K562 (cell line): ENCODE data around the gene SDR39U1. TPM values are rescaled to one million over a fixed set of nuclear protein-coding genes. Genes with fewer than 3 reads are reported as not detected.
A peak's percentile ranks its signal among the peaks of the same experiment; 100 is the strongest.

Experiments
- EZH2 ChIP-seq: IDR thresholded peaks from 2 replicates; pipeline ENCODE4 v1.6.1; 2012; ENCODE audit warnings: low read depth, mild to moderate bottlenecking, inconsistent platforms, low read length, borderline replicate concordance
- NCOA6 ChIP-seq: fragments of 450-650 bp; IDR thresholded peaks from 2 replicates; pipeline ENCODE4 v1.6.1; 2017; ENCODE audit warnings: mild to moderate bottlenecking
- ZFP30 ChIP-seq: fragments of 250-450 bp; sonication (Bioruptor Pico); IDR thresholded peaks from 2 replicates; pipeline ENCODE4 v1.8.0; 2022; ENCODE audit warnings: moderate library complexity, mild to moderate bottlenecking, inconsistent platforms, borderline replicate concordance
- ZNF764 ChIP-seq: fragments of 250-450 bp; sonication (Bioruptor Pico); IDR thresholded peaks from 2 replicates; pipeline ENCODE4 v1.4.0; 2020; ENCODE audit warnings: low read depth, mild to moderate bottlenecking, moderate library complexity
- polyA plus RNA-seq, 8 experiments: library from polyadenylated mRNA; depleted of rRNA in 4 of 8; stranded (reverse) in 5 of 8; unstranded in 3 of 8; fragments of >200 nt; fragmentation: Nextera tagmentation in 2 of 8; fragmentation: Illumina TruSeq in 1 of 8; extraction: Ambion mirVana in 2 of 8; extraction: Trizol in 1 of 8; gene quantifications; 2 replicates each; pipeline versions ENCODE4 v1.2.1 to v1.2.3, GENCODE V29; 2011 to 2014; ENCODE audit warnings: inconsistent platforms in 1 of 8, missing spikeins in 1 of 8
- total RNA-seq, 7 experiments: library from RNA; depleted of rRNA in 6 of 7; stranded (reverse); fragments of >200 nt in 6 of 7; fragmentation: Illumina TruSeq in 2 of 7; extraction: Trizol in 2 of 7; gene quantifications; 2 replicates each; pipeline versions ENCODE4 v1.2.1 to v1.2.3, GENCODE V29; 2011 to 2021; ENCODE audit warnings: low replicate concordance in 1 of 7
- TF ChIP-seq, protein P1 (sequence below): fragments of 450-650 bp; IDR thresholded peaks from 2 replicates; pipeline ENCODE4 v1.6.1; 2017; ENCODE audit warnings: antibody characterized with exemption, mild to moderate bottlenecking
- TF ChIP-seq, protein P2 (sequence below): sonication (generic); formaldehyde crosslinking; IDR thresholded peaks from 2 replicates; pipeline ENCODE4 v1.8.0; 2022; ENCODE audit warnings: mild to moderate bottlenecking, low read depth, missing genetic modification reagents
- TF ChIP-seq, protein P3 (sequence below), 2 experiments: IDR thresholded peaks; 2 replicates each; pipeline ENCODE4 v1.6.1; 2011; ENCODE audit warnings: borderline replicate concordance in 1 of 2, control low read depth in 1 of 2, low read depth in 1 of 2, low read length in 1 of 2, mild to moderate bottlenecking in 1 of 2, mixed read lengths in 1 of 2, moderate library complexity in 1 of 2; ENCODE audit not compliant: insufficient read depth in 1 of 2, insufficient read length in 1 of 2, poor library complexity in 1 of 2, severe bottlenecking in 1 of 2; ENCODE audit errors: extremely low read depth in 1 of 2
- TF ChIP-seq, protein P4 (sequence below), 2 experiments: fragments of 450-650 bp in 1 of 2; sonication (generic) in 1 of 2; formaldehyde crosslinking; conservative IDR thresholded peaks; 2 replicates each; pipeline versions ENCODE4 v1.4.0 to v1.8.1; 2020 to 2022; ENCODE audit warnings: mild to moderate bottlenecking in 1 of 2, missing genetic modification reagents in 1 of 2
- TF ChIP-seq, protein P5 (sequence below): fragments of 250-450 bp; sonication (Bioruptor Pico); IDR thresholded peaks from 2 replicates; pipeline ENCODE4 v1.8.0; 2022; ENCODE audit warnings: moderate library complexity, mild to moderate bottlenecking, inconsistent platforms
- TF ChIP-seq, protein P6 (sequence below): fragments of 450-650 bp; formaldehyde crosslinking; IDR thresholded peaks from 2 replicates; pipeline ENCODE4 v1.4.0; 2020; ENCODE audit warnings: mild to moderate bottlenecking
- TF ChIP-seq, protein P7 (sequence below), 2 experiments: fragments of 150-350 bp in 1 of 2; IDR thresholded peaks; 2 replicates each; pipeline ENCODE4 v1.6.1; 2012 to 2016; ENCODE audit warnings: low read depth in 2 of 2, low read length in 2 of 2, mild to moderate bottlenecking in 1 of 2, moderate library complexity in 1 of 2

Gene SDR39U1
- total and polyA plus RNA-seq, 9 of the 15 experiments (the other 6 are each of a cell fraction or from before 2014, with no cell fraction given) = 10.4 to 56.1 (median 19.8) TPM

DNA sequence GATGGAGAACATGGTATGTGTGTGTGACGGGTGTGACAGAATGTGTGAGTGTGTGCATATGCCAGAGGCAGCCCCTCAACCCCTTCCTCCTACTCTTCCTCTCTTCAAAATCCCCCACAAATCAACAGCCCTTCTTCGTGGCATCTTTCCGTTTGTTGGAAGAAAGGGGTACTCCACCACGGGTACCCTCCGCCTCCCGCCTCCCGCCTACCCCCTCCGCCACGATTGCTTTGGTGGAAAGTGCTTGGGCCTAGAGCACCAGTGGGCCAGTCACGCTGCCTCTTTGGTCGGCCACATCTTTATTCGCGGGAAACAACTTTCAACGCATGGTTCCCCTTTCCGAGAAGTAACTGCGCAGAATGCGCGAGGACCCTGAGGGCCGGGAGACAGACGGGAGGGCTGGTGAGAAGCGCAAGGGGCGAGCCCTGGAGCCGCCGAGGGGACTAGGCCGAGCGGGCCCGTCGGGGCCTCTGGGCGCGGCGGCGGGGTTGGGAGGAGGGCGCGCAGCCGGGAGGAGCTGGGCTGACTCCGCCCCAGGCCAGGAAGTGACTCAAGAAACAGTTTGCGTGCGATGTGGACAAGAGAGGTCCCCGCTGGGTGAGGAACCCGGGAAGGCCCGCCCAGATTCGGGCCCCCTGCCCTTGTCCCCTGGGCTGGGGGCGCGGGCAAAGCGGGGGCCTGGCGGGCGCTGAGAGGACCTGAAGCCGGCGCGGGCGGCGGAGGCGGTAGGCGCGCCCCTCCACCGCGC, 13.0 kb downstream of the SDR39U1 start, which contains the start of the genes CBLN3 and KHNYN (continued):
- TF ChIP-seq, protein P1, sequence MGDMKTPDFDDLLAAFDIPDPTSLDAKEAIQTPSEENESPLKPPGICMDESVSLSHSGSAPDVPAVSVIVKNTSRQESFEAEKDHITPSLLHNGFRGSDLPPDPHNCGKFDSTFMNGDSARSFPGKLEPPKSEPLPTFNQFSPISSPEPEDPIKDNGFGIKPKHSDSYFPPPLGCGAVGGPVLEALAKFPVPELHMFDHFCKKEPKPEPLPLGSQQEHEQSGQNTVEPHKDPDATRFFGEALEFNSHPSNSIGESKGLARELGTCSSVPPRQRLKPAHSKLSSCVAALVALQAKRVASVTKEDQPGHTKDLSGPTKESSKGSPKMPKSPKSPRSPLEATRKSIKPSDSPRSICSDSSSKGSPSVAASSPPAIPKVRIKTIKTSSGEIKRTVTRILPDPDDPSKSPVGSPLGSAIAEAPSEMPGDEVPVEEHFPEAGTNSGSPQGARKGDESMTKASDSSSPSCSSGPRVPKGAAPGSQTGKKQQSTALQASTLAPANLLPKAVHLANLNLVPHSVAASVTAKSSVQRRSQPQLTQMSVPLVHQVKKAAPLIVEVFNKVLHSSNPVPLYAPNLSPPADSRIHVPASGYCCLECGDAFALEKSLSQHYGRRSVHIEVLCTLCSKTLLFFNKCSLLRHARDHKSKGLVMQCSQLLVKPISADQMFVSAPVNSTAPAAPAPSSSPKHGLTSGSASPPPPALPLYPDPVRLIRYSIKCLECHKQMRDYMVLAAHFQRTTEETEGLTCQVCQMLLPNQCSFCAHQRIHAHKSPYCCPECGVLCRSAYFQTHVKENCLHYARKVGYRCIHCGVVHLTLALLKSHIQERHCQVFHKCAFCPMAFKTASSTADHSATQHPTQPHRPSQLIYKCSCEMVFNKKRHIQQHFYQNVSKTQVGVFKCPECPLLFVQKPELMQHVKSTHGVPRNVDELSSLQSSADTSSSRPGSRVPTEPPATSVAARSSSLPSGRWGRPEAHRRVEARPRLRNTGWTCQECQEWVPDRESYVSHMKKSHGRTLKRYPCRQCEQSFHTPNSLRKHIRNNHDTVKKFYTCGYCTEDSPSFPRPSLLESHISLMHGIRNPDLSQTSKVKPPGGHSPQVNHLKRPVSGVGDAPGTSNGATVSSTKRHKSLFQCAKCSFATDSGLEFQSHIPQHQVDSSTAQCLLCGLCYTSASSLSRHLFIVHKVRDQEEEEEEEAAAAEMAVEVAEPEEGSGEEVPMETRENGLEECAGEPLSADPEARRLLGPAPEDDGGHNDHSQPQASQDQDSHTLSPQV = peak; percentile 79
- TF ChIP-seq, protein P2, sequence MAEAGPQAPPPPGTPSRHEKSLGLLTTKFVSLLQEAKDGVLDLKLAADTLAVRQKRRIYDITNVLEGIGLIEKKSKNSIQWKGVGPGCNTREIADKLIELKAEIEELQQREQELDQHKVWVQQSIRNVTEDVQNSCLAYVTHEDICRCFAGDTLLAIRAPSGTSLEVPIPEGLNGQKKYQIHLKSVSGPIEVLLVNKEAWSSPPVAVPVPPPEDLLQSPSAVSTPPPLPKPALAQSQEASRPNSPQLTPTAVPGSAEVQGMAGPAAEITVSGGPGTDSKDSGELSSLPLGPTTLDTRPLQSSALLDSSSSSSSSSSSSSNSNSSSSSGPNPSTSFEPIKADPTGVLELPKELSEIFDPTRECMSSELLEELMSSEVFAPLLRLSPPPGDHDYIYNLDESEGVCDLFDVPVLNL = no peak
- 0 out of 2 replicates have a peak, but pooled peaks have one; percentile 59 for TF ChIP-seq NCOA6
- TF ChIP-seq, protein P3, sequence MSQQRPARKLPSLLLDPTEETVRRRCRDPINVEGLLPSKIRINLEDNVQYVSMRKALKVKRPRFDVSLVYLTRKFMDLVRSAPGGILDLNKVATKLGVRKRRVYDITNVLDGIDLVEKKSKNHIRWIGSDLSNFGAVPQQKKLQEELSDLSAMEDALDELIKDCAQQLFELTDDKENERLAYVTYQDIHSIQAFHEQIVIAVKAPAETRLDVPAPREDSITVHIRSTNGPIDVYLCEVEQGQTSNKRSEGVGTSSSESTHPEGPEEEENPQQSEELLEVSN (IDR thresholded peaks at IDR 0.05; ENCODE audit: borderline replicate concordance in 1 of 2, extremely low read depth in 1 of 2, insufficient read depth in 1 of 2, insufficient read length in 1 of 2, low read depth in 1 of 2, low read length in 1 of 2, poor library complexity in 1 of 2, severe bottlenecking in 1 of 2) = peak; percentile 41 to 57
- TF ChIP-seq, protein P4, sequence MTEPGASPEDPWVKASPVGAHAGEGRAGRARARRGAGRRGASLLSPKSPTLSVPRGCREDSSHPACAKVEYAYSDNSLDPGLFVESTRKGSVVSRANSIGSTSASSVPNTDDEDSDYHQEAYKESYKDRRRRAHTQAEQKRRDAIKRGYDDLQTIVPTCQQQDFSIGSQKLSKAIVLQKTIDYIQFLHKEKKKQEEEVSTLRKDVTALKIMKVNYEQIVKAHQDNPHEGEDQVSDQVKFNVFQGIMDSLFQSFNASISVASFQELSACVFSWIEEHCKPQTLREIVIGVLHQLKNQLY (CRISPR knock-in tag; conservative IDR thresholded peaks at IDR 0.05) = no peak
- TF ChIP-seq, protein P5, sequence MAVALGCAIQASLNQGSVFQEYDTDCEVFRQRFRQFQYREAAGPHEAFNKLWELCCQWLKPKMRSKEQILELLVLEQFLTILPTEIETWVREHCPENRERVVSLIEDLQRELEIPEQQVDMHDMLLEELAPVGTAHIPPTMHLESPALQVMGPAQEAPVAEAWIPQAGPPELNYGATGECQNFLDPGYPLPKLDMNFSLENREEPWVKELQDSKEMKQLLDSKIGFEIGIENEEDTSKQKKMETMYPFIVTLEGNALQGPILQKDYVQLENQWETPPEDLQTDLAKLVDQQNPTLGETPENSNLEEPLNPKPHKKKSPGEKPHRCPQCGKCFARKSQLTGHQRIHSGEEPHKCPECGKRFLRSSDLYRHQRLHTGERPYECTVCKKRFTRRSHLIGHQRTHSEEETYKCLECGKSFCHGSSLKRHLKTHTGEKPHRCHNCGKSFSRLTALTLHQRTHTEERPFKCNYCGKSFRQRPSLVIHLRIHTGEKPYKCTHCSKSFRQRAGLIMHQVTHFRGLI (CRISPR knock-in tag) = no peak
- TF ChIP-seq, protein P6, sequence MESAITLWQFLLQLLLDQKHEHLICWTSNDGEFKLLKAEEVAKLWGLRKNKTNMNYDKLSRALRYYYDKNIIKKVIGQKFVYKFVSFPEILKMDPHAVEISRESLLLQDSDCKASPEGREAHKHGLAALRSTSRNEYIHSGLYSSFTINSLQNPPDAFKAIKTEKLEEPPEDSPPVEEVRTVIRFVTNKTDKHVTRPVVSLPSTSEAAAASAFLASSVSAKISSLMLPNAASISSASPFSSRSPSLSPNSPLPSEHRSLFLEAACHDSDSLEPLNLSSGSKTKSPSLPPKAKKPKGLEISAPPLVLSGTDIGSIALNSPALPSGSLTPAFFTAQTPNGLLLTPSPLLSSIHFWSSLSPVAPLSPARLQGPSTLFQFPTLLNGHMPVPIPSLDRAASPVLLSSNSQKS = no peak
- TF ChIP-seq, protein P7, sequence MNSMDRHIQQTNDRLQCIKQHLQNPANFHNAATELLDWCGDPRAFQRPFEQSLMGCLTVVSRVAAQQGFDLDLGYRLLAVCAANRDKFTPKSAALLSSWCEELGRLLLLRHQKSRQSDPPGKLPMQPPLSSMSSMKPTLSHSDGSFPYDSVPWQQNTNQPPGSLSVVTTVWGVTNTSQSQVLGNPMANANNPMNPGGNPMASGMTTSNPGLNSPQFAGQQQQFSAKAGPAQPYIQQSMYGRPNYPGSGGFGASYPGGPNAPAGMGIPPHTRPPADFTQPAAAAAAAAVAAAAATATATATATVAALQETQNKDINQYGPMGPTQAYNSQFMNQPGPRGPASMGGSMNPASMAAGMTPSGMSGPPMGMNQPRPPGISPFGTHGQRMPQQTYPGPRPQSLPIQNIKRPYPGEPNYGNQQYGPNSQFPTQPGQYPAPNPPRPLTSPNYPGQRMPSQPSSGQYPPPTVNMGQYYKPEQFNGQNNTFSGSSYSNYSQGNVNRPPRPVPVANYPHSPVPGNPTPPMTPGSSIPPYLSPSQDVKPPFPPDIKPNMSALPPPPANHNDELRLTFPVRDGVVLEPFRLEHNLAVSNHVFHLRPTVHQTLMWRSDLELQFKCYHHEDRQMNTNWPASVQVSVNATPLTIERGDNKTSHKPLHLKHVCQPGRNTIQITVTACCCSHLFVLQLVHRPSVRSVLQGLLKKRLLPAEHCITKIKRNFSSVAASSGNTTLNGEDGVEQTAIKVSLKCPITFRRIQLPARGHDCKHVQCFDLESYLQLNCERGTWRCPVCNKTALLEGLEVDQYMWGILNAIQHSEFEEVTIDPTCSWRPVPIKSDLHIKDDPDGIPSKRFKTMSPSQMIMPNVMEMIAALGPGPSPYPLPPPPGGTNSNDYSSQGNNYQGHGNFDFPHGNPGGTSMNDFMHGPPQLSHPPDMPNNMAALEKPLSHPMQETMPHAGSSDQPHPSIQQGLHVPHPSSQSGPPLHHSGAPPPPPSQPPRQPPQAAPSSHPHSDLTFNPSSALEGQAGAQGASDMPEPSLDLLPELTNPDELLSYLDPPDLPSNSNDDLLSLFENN (IDR thresholded peaks at IDR 0.05; ENCODE audit: low read depth in 2 of 2, low read length in 2 of 2) = no peak
- TF ChIP-seq EZH2 = no peak
- no peak for TF ChIP-seq ZFP30 (CRISPR knock-in tag)
- no peak for TF ChIP-seq ZNF764 (CRISPR knock-in tag)
